PC-3 (cell line): ENCODE results near the gene WDR72.

Experiments
- CTCF ChIP-seq: fragments of 300-600 bp; sonication (generic); conservative IDR thresholded peaks from 2 replicates; pipeline ENCODE4 v1.5.1; 2017; ENCODE audit warnings: antibody characterized with exemption, low read depth, mild to moderate bottlenecking, low read length
- EZH2 ChIP-seq: fragments of 300-600 bp; sonication (generic); IDR thresholded peaks from one replicate; pipeline ENCODE4 v1.6.1; 2017; ENCODE audit warnings: antibody characterized with exemption, mild to moderate bottlenecking, low read length; ENCODE audit not compliant: unreplicated experiment
- EZH2phosphoT487 ChIP-seq: fragments of 300-600 bp; sonication (generic); IDR thresholded peaks from 2 replicates; pipeline ENCODE4 v1.6.1; 2018; ENCODE audit warnings: mild to moderate bottlenecking, antibody characterized with exemption, low read length, borderline replicate concordance

- TF ChIP-seq EZH2 (no peak), CTCF (no peak), EZH2phosphoT487 (no peak)
These were observed 19.8 kb downstream of the WDR72 start for GRCh38 chr15:53739651-53740050.
